ENCODE measurements around the gene ZNF362. TPM values are rescaled to one million over a fixed set of nuclear protein-coding genes. Genes with fewer than 3 reads are reported as not detected.

The ZNF362 gene
- total RNA-seq, 2 donors from 2014 or later = 25.3 to 55.4 TPM

- no peaks in the 10 kb centered on the region for H3K27me3 ChIP-seq (replicated peaks; ENCODE audit: insufficient read depth)
- ATAC-seq (ENCODE audit: insufficient number of reproducible peaks, low FRiP score, low read depth) (no peak), DNase-seq (ENCODE audit: low spot score) (no peak)
- H3K9me3 ChIP-seq = no peaks in the 10 kb centered on the region
- peak overlapping the region in 1 of 2 donors; percentile 59 for H3K27ac ChIP-seq
- H3K4me3 ChIP-seq = no peak overlapping the region
- H3K36me3 ChIP-seq = peaks cover 30% of the 10 kb centered on the region
- no peak for TF ChIP-seq CTCF (IDR thresholded peaks at IDR 0.05)
- H3K4me1 ChIP-seq (ENCODE audit: control insufficient read depth in 1 of 2, low read depth in 2 of 2) = peaks cover 3 to 47% of the 10 kb centered on the region in 2 donors
Observed at GRCh38 chr1:33296082-33296458, 39.8 kb downstream of the ZNF362 start.

- Histone ChIP-seq H3K27ac (no peak overlapping the region), H3K4me3 (no peak overlapping the region), H3K4me1 (ENCODE audit: control insufficient read depth in 1 of 2, low read depth in 2 of 2) (peaks cover 3 to 49% of the 10 kb centered on the region in 2 donors), H3K27me3 (replicated peaks; ENCODE audit: insufficient read depth) (no peaks in the 10 kb centered on the region), H3K9me3 (no peaks in the 10 kb centered on the region), H3K36me3 (peaks cover 30% of the 10 kb centered on the region)
- no peak for ATAC-seq (ENCODE audit: insufficient number of reproducible peaks, low FRiP score, low read depth)
- no peak for DNase-seq (ENCODE audit: low spot score)
- no peak for TF ChIP-seq CTCF (IDR thresholded peaks at IDR 0.05)
Observed at GRCh38 chr1:33296824-33297223, 40.5 kb downstream of the ZNF362 start.

- H3K9me3 ChIP-seq = no peaks in the 10 kb centered on the region
- TF ChIP-seq CTCF (IDR thresholded peaks at IDR 0.05) = no peak
- no peak for ATAC-seq (ENCODE audit: insufficient number of reproducible peaks, low FRiP score, low read depth)
- H3K27me3 ChIP-seq (replicated peaks; ENCODE audit: insufficient read depth) = no peaks in the 10 kb centered on the region
- H3K4me3 ChIP-seq = no peak overlapping the region
- peaks cover 30% of the 10 kb centered on the region for H3K36me3 ChIP-seq
- H3K27ac ChIP-seq = peak overlapping the region in 1 of 2 donors; percentile 40
- peaks cover 3 to 42% of the 10 kb centered on the region in 2 donors for H3K4me1 ChIP-seq (ENCODE audit: control insufficient read depth in 1 of 2, low read depth in 2 of 2)
- DNase-seq (ENCODE audit: low spot score) = no peak
Observed at GRCh38 chr1:33297911-33298622, 41.8 kb downstream of the ZNF362 start.

- Histone ChIP-seq H3K4me1 (ENCODE audit: control insufficient read depth in 1 of 2, low read depth in 2 of 2) (peaks cover 3 to 36% of the 10 kb centered on the region in 2 donors), H3K27ac (peak overlapping the region in 1 of 2 donors; percentile 40), H3K9me3 (no peaks in the 10 kb centered on the region), H3K4me3 (no peak overlapping the region), H3K27me3 (replicated peaks; ENCODE audit: insufficient read depth) (no peaks in the 10 kb centered on the region), H3K36me3 (peaks cover 30% of the 10 kb centered on the region)
- peak; percentile 90 for TF ChIP-seq CTCF (IDR thresholded peaks at IDR 0.05)
- ATAC-seq (ENCODE audit: insufficient number of reproducible peaks, low FRiP score, low read depth) = no peak
- no peak for DNase-seq (ENCODE audit: low spot score)
Observed at GRCh38 chr1:33298623-33299277, 42.5 kb downstream of the ZNF362 start.

GRCh38 chr1:33299461-33300155 is 43.3 kb downstream of the ZNF362 start:
- H3K4me1 ChIP-seq (ENCODE audit: control insufficient read depth in 1 of 2, low read depth in 2 of 2) = peaks cover 3 to 27% of the 10 kb centered on the region in 2 donors
- no peaks in the 10 kb centered on the region for H3K27me3 ChIP-seq (replicated peaks; ENCODE audit: insufficient read depth)
- DNase-seq (ENCODE audit: low spot score) (no peak), ATAC-seq (ENCODE audit: insufficient number of reproducible peaks, low FRiP score, low read depth) (no peak)
- no peak for TF ChIP-seq CTCF (IDR thresholded peaks at IDR 0.05)
- H3K36me3 ChIP-seq = peaks cover 30% of the 10 kb centered on the region
- H3K27ac ChIP-seq = no peak overlapping the region
- no peaks in the 10 kb centered on the region for H3K9me3 ChIP-seq
- H3K4me3 ChIP-seq = no peak overlapping the region

Measured in thoracic aorta (tissue), 2 donors.